ENCODE data around the gene DENND4B. TPM values are rescaled to one million over a fixed set of nuclear protein-coding genes. Genes with fewer than 3 reads are reported as not detected.

The DENND4B gene
- total RNA-seq, 2 donors from 2014 or later, result 98.0 to 130 TPM

- H3K27ac Mint-ChIP-seq, result peak overlapping the region; percentile 96
- no peaks in the 10 kb centered on the region for H3K9me3 Mint-ChIP-seq
- peaks cover 87% of the 10 kb centered on the region for H3K36me3 Mint-ChIP-seq (ENCODE audit: low read depth)
- peak overlapping the region; percentile 90 for H3K4me3 Mint-ChIP-seq
- H3K4me1 Mint-ChIP-seq, result peaks cover 29% of the 10 kb centered on the region
- no peaks in the 10 kb centered on the region for H3K27me3 Mint-ChIP-seq
- ATAC-seq (replicated peaks), result no peak
Observed at GRCh38 chr1:153944005-153944826, 2.3 kb downstream of the DENND4B start.

DNA sequence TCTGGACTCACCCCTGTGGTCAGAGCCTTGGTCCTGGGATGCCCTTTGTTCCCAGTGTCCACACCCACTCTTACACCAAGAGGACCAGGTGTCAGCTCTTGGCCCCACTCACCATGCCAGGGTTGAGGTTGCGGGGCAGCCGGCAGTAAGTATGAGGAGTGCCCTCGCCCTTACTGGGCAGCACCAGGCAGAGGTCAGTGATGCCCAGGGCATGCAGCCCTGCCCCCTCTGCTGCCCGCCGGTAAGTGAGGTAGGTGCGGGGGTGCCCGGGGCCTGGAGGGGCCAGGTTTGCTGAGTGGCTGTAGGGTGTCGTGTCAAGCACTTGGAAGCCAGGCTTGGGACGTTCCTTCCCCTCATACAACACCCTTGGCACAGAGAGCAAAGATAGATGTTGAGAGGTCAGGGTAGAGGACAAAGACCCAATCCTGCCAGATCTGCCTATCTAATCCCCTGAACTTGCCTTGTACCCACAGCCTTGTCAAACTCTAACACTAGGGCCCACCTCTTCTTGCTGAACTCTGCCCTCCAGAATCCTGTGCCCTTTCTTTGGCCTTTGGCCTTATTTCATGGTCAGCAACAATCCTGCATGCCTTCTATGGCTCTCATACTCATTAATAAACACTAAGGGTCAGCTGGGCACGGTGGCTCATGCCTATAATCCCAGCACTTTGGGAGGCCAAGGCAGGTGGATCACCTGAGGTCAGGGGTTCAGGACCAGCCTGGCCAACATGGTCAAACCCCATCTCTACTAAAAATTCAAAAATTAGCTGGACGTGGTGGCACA lies 3.6 kb downstream of the DENND4B start:
- no peak for ATAC-seq (replicated peaks)
- no peaks in the 10 kb centered on the region for H3K9me3 Mint-ChIP-seq

GRCh38 chr1:153941826-153942725 lies 4.4 kb downstream of the DENND4B start:
- Mint-ChIP-seq H3K27ac (peak overlapping the region; percentile 96), H3K4me3 (no peak overlapping the region), H3K4me1 (peaks cover 26% of the 10 kb centered on the region), H3K27me3 (no peaks in the 10 kb centered on the region), H3K9me3 (no peaks in the 10 kb centered on the region), H3K36me3 (ENCODE audit: low read depth) (peaks cover 88% of the 10 kb centered on the region)
- ATAC-seq (replicated peaks), result no peak

More for the DNA sequence above, 3.6 kb downstream of the DENND4B start:
- Mint-ChIP-seq H3K27ac (peak overlapping the region; percentile 96), H3K4me1 (peaks cover 29% of the 10 kb centered on the region), H3K4me3 (no peak overlapping the region), H3K27me3 (no peaks in the 10 kb centered on the region), H3K36me3 (ENCODE audit: low read depth) (peaks cover 87% of the 10 kb centered on the region)

DNA sequence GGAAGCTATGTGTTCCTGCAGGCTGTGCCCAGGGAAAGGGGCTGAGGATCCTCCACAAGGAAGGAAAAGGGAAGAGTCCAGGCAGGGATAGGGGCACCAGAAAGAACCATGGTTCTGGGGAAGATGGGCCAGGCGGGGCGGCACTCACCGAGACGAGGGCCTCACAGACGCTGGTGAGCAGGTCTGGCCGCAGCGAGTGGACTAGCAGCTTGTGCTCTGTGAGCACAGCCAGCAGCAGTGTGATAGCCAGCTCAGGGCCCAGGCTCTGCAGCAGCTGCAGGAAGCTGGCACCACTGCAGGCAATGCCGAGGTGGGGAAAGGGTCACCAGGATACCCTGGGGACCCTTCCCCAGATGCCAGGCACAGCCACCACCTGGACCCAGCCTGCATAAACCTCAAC lies 5.8 kb downstream of the DENND4B start:
- Mint-ChIP-seq H3K4me3 (no peak overlapping the region), H3K27ac (peak overlapping the region; percentile 21)

GRCh38 chr1:153939476-153939875 lies 7.0 kb downstream of the DENND4B start:
- no peak for ATAC-seq (replicated peaks)
- H3K9me3 Mint-ChIP-seq, result no peaks in the 10 kb centered on the region
- H3K4me1 Mint-ChIP-seq, result peaks cover 20% of the 10 kb centered on the region
- H3K36me3 Mint-ChIP-seq (ENCODE audit: low read depth), result peaks cover 96% of the 10 kb centered on the region
- no peaks in the 10 kb centered on the region for H3K27me3 Mint-ChIP-seq
- H3K27ac Mint-ChIP-seq, result no peak overlapping the region
- H3K4me3 Mint-ChIP-seq, result no peak overlapping the region

More for the DNA sequence above, 5.8 kb downstream of the DENND4B start:
- Mint-ChIP-seq H3K36me3 (ENCODE audit: low read depth) (peaks cover 96% of the 10 kb centered on the region), H3K9me3 (no peaks in the 10 kb centered on the region), H3K27me3 (no peaks in the 10 kb centered on the region), H3K4me1 (peaks cover 25% of the 10 kb centered on the region)
- no peak for ATAC-seq (replicated peaks)

- no peak for ATAC-seq (replicated peaks)
- Mint-ChIP-seq H3K27ac (no peak overlapping the region), H3K36me3 (ENCODE audit: low read depth) (peaks cover 96% of the 10 kb centered on the region), H3K4me1 (peaks cover 17% of the 10 kb centered on the region), H3K4me3 (no peak overlapping the region), H3K27me3 (no peaks in the 10 kb centered on the region), H3K9me3 (no peaks in the 10 kb centered on the region)
Observed at GRCh38 chr1:153938996-153939395, 7.5 kb downstream of the DENND4B start.

DNA sequence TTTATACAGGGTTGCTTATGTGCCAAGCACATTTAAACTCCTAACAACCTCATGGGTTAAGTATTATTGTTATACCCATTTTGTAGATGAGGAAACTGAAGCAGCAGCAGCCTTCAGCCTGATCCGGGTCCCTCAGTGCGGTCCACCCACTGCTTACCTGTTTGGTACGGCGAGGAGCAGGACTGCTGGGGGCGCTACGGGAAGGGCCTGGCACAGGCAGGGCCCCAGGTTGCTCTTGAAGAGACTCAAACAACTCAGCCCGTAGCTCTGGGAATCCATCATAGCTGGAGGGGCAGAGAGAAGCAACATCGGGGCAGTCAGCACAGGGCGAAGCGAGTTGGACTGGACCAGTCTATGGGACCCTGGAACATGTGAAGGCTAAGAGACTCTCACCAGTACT lies 9.2 kb downstream of the DENND4B start:
- Mint-ChIP-seq H3K4me3 (no peak overlapping the region), H3K9me3 (no peaks in the 10 kb centered on the region), H3K27ac (no peak overlapping the region), H3K4me1 (peaks cover 7% of the 10 kb centered on the region), H3K36me3 (ENCODE audit: low read depth) (peaks cover 92% of the 10 kb centered on the region), H3K27me3 (no peaks in the 10 kb centered on the region)
- ATAC-seq (replicated peaks), result no peak

GRCh38 chr1:153936011-153936802 lies 10.3 kb downstream of the DENND4B start:
- Mint-ChIP-seq H3K27me3 (no peaks in the 10 kb centered on the region), H3K36me3 (ENCODE audit: low read depth) (peaks cover 94% of the 10 kb centered on the region), H3K4me1 (peaks cover 5% of the 10 kb centered on the region), H3K4me3 (no peak overlapping the region), H3K9me3 (no peaks in the 10 kb centered on the region), H3K27ac (no peak overlapping the region)
- no peak for ATAC-seq (replicated peaks)

DNA sequence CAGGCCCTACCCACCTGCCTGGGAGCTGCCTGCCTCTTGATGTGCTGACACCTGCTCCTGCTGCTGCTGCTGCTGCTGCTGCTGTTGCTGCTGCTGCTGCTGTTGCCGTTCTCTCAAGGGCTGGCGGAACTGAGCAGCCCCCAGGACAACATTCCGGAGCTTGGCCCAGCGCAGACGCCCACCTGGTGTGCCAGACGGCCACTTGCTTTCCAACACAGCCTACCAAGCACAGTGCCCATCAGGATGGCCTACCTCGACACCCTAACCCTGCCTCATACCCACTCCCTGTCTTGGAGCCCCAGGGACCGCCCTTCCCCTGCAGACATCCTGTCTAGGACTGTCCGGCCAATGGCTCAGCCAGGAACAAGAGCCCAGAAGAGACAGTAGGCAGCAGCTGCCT lies 11.8 kb downstream of the DENND4B start:
- Mint-ChIP-seq H3K27me3 (no peaks in the 10 kb centered on the region), H3K27ac (peak overlapping the region; percentile 5), H3K9me3 (no peaks in the 10 kb centered on the region), H3K4me3 (no peak overlapping the region), H3K4me1 (no peaks in the 10 kb centered on the region), H3K36me3 (ENCODE audit: low read depth) (peaks cover 91% of the 10 kb centered on the region)
- no peak for ATAC-seq (replicated peaks)

DNA sequence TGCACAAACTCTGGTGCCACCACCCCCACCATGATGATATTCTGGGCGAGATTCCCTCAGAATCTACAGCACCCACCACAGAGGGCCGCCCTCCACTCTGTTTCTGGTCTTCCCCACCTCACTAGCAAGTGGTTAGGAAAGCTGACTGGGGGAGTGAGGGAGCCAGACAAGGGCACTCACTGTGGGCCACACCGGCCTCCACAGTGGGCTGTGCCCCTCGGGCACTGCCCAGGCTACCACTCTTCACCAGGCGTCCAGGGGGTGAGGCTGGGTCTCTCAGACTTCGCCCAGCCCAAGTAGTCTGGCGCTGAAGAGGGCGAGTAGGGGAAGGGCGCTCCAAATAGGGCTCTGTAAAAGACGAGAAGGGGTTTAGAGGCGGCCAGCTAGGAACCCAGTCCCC lies 12.6 kb downstream of the DENND4B start:
- no peaks in the 10 kb centered on the region for H3K4me1 Mint-ChIP-seq
- H3K27me3 Mint-ChIP-seq, result no peaks in the 10 kb centered on the region
- no peak for ATAC-seq (replicated peaks)
- peaks cover 87% of the 10 kb centered on the region for H3K36me3 Mint-ChIP-seq (ENCODE audit: low read depth)
- no peak overlapping the region for H3K4me3 Mint-ChIP-seq
- no peak overlapping the region for H3K27ac Mint-ChIP-seq
- no peaks in the 10 kb centered on the region for H3K9me3 Mint-ChIP-seq

- no peak for ATAC-seq (replicated peaks)
- H3K36me3 Mint-ChIP-seq (ENCODE audit: low read depth), result peaks cover 83% of the 10 kb centered on the region
- H3K27ac Mint-ChIP-seq, result no peak overlapping the region
- H3K4me1 Mint-ChIP-seq, result no peaks in the 10 kb centered on the region
- H3K9me3 Mint-ChIP-seq, result no peaks in the 10 kb centered on the region
- H3K27me3 Mint-ChIP-seq, result no peaks in the 10 kb centered on the region
- no peak overlapping the region for H3K4me3 Mint-ChIP-seq
Observed at GRCh38 chr1:153933430-153933829, 13.1 kb downstream of the DENND4B start.

- H3K36me3 Mint-ChIP-seq (ENCODE audit: low read depth), result peaks cover 73% of the 10 kb centered on the region
- no peaks in the 10 kb centered on the region for H3K4me1 Mint-ChIP-seq
- H3K27me3 Mint-ChIP-seq, result no peaks in the 10 kb centered on the region
- ATAC-seq (replicated peaks), result no peak
- H3K9me3 Mint-ChIP-seq, result no peaks in the 10 kb centered on the region
- H3K27ac Mint-ChIP-seq, result no peak overlapping the region
- no peak overlapping the region for H3K4me3 Mint-ChIP-seq
Observed at GRCh38 chr1:153932156-153933131, 14.1 kb downstream of the DENND4B start.
